ENCODE results near the gene XIRP1.

XIRP1 gene

DNA sequence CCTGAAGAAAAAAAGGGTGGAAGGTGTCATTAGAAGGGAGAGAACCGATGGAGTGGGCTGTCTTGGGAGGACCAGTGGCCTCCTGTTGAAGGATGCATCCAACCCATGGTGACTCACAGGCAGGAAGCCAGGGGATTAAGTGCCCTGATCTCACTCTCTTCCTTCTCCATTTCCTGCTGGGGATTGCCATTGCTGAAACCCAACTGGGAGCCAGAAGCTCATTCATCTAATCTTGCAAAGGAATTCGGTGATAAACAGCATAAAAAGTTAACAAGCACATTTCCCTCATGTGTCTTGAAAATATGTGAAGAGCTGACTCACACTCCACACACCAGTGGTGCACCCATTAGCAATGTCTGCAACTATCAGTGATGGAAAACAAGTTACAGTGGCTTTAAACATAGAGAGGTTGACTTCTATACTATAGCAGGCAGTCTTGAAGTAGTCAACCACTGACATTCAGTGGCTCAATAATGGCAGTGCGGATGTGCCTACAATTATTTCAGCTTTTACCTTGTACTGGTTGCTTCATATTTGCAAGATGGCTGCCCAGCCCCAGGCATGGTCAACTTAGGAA is 26.2 kb downstream of the XIRP1 start:
- DNase-seq = no peak

DNA sequence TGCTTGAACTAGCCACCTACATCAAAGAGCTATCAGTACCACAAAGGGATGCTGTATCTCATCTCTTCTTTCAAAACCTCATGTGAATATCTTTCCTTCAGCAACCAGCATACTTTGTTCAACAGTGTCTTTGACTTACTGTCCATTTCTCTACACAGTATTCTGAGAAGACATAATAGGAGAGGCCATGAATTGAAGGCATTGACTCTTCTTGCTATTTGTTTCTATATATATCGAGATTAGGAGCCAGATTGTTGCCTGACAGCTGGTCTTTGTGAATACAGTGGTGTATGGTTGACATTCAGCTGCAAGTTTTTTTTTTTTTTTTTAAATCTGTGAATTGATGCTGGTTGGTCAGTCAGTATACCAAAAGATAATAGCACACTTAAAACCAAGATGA is 26.9 kb downstream of the XIRP1 start:
- DNase-seq = no peak

DNA sequence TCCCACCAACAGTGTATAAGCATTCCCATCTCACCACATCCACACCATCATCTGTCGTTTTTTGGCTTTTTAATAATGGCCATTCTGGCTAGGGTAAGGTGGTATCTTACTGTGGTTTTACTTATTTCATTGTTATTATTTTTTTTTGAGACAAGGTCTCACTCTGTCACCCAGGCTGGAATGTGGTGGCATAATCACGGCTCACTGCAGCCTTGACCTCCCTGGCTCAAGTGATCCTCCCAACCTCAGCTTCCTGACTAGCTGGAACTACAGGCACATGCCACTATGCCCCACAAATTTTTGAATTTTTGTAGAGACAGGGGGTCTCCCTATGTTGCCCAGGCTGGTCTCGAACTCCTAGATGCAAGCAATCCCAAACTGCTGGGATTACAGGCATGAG is 28.0 kb downstream of the XIRP1 start:
- DNase-seq = no peak

DNA sequence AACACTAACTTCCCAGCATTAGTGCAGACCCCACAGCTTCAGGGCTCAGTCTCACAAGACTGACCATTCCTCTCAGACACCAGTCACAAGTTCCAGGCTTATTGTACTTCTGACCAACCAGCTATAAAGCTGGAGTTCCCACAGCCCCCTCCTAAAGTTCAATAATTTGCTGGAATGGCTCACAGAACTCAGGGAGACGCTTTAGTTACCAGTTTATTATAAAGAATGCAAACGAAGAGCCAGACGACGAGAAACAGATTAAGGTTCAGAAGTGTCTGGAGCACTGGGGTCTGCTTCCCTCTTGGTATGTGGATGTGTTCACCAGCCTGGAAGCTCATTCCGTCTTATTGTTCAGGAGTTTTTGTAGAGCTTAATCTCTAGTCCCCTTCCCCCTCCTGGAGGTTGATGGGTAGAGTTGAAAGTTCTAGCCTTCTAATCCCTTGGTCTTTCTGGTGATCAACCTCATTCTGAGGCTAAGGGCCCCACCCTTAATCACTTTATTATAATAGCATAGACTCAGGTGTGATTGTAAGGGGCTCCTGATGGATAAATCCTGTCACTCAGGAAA is 34.2 kb downstream of the XIRP1 start:
- no peak for DNase-seq

DNA sequence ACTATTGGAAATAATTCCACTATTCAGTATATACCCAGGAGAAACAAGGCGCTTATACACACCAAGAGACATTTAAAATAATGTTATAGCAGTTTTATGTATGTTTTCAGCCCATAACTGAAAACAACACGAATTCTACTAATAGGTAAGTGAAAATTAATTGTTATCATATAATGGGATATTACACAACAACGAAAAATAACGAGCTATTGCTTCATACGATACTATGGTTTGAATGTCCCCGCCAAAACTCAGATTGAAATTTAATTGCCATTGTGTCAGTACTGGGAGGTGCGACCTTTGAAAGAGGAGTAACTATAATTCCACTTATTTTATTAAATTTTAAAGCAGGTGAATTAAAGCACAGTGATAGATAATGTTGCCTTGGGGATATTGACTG is 35.0 kb downstream of the XIRP1 start:
- no peak for DNase-seq

DNA sequence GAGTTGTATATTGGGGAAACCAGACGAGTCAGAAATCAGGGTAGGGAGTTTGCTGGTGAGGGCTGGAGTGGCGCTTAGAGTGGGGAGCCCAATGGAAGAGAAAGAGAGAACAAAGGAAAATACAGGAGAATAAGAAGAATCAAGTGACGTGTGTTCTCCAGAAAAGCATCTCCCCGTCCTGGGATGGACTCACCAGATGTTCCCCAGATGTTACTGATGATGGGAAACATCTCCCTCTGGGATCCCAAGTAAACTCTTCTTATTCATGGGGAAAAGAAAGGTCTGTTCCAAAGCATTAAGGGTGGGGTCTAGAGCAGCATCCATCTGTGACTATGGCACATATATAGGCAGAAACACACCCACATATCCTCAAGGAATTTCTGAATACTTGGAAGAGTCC is 36.0 kb downstream of the XIRP1 start:
- no peak for DNase-seq

DNA sequence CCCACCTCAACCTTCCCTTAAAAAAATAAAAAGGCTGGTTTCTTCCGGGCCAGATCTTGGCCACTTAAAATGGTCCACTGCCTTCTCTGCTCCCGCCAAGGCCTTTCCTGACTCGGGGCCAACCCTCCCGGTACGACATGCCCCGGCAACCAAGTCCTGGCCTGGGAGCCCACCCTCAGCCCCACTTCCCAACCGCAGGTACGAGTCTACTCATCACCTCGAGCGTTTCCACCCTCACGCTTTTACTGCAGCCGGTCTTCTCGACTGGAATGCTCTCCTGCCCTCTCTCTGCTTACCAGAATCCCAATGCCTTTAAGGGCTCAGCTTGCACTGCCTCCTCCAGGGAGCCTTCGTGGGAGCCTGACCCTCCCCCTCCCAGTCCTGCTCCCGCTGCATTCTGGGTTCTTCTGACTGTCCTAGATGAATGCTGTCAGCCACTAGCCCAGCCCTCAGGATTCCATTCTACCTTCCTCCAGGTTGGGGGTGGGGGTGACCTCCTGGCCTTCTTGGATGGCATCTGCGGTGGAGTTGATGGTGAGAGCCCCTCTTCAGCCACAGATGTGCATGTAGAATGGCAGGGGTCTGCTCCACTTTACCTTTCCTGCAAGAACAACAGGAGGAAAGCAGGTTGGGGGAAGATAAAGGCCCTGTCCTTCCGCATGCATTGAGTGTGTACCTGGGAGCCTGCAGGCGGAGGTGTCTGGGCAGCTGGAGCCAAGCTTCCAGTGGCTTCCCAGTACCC is 37.9 kb downstream of the XIRP1 start:
- no peak for DNase-seq

DNA sequence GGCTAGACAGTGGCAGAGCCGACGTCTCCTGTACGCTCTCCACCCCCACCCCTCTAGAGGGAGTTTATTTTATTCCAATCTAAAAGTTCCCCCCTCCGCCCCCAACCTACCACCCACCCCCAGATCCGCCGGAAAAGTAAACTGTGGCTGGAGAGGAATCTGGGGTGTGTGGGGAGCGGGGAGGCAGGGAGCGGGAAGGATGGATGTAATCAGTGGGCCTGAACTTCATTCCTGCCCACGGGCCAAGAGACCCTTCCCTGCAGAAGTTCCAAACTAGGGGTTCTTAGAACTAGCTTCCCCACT is 38.5 kb downstream of the XIRP1 start:
- no peak for DNase-seq

DNA sequence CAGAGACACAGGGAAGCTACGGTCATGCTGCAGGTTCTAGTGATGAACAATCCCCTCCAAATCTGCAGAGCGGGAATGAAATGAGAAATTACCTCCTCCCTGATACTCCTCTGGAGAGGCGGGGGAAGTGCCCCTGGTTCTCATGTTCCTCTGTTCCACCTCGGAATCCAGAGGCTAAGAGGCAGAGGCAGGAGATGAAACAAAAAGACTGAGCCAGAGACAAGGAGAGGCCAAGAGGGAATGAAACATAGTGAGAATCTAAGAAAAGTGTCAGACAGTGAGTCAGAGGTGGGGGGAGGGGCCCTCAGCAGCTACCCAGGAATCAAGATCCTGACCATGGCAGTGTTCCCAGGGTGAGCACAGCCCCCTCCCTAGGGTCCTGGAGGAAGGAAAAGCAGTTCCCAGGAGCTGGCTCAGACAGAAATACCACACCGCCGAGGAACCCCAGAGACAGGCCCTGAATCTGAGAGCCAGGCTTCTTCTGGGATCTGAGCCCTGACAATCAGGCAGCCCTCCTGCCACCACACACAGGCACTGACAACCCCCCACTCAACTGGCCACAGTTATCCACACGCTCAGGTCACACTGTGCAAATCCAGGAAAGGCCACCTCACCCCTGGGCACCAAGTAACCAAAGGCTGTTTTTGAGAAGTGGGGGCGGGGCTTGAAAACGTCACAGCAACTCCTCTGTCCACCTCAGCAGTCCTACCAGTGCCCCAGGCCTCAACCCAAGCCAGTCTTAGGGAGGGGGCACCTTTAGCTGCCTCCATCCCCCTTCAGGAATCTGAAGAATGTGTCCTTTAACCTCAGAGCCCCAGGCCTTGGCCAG is 41.4 kb downstream of the XIRP1 start:
- no peak for DNase-seq

DNA sequence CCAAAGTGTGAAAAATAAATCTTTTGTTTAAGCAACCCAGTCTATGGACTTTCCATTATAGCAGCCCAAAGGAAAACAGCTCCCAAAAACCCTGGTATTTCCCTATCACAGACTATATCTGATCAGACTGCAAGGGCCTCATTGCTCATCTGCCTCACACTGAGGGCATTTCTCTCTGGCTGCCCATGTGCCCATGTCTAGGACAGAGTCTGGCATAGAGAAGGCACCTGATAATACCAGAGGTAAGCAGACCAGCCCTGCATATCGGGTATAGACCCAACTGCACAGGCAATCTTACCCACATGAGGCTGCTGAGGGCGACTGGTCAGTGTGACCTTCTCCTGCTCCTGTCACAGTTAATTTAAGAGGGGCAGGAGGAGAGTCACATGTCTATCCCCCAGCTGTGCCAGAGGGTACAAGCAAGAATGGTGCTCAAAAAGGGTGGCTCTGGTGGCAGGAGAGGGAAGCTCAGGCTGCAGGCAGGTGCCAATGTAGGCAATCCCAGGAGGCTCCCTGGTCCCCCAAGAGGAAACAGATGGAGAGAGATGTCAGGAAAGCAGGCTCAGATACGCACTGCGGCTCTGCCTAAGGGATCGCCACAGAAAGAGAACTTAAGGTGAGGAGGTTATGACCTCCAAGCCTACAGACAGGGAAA is 42.1 kb downstream of the XIRP1 start:
- DNase-seq = no peak

DNA sequence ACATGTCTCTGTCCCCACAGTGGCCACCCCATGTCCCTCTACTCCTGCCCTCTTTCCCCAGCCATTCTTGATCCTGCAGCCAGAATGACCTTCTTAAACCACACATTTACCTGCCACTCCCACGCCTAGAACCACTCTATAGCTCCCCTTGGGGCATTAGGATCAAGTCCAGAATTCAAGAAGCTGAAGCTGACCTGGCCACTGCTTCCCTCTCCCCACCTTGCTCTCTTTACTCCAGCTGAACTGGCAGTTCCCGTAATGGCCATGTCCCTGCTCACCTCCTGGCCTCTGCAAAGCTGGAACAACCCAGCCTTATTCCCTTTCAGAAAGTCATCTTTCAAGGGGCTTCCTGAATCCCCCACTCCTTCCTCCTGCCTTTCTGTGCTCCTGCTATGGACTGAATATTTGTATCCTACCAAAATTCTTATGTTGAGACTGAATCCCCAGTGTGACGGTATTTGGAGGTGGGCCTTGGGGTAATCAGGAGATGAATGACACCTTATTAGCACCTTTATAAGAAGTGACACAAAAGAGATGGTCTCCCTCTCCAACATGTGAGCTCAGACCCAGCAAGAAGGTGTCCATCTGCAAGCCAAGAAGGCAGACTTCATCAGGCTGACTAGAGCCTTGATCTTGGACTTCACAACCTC is 42.8 kb downstream of the XIRP1 start:
- DNase-seq = no peak

DNA sequence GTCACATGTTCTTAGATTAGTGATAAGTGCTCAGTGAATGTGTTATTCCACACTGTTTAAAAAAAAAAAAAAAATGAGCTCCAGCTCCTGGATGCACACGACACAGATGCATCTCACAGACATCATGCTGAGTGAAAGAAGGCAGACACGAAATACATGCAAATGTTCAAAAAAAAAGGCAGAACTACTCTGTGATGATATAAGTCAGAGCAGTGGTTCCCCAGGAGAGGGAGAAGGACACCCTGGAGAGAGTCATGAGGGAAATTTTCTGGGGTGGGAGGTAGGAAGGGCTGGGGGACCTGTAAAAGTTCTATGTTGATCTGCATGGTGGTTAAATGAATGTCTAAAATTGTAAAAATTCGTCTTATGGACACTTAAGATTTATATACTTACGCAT is 43.3 kb downstream of the XIRP1 start:
- DNase-seq = no peak

DNA sequence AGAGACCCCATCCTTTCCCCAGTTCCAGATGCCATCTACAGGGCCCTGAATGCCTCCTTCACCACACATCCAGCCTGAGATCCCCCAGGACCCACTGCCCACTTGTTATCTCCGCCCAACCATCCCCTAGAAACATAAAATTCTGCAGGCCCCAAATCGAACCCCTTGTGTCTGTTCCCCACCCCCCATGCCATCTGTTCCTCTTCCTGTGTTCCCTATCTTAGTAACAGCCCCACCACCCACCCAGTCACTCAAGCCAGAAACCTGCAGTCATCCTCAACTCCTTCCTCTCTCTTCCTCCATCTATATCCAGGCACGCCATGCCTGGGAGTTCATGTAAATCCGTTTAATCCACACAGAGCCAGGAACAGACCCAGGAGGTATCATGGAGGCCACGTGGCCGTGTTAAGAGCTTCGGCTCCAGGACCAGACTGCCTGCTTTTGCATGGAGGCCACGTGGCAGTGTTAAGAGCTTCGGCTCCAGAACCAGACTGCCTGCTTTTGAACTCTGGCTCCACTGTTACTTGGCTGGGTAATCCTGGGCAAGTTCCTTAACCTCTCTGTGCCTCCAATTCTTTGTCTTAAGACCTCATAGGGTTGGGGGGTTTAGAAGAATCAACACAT is 43.8 kb downstream of the XIRP1 start:
- peak; percentile 60 for DNase-seq

DNA sequence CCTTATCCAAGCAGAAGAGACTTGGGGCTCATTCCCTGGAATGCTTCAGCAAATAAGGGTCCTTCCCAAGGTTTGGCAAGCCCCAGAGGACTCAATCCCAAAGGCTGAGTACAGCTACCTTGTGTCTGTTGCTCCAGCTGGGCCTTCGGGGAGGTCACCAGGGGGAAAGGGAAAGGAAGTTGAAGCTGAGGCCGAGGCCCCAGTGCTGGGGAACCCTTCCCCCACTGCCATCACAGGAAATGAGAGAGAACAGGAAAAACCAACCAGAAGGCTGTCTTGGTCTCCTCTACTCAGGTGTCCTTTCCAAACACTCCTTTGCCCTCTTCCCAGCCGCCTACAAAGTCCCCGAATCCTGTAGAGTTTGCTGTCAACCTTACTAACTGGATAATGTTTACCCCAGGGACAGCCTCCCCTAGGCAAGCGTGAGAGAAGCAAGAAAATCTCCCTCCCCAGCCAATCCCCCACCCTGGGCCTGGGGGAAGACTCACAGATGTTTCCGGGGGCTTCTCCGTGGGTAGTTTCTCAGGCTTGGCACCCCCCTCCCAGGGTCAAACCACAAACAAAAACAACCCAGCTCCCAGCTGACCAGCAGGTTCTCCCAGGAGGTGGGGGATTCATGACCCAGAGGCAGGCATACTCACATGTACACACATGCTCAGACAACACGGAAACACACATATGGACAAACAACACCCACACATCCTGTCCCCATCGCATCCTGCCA is 44.5 kb downstream of the XIRP1 start:
- peak; percentile 70 for DNase-seq

DNA sequence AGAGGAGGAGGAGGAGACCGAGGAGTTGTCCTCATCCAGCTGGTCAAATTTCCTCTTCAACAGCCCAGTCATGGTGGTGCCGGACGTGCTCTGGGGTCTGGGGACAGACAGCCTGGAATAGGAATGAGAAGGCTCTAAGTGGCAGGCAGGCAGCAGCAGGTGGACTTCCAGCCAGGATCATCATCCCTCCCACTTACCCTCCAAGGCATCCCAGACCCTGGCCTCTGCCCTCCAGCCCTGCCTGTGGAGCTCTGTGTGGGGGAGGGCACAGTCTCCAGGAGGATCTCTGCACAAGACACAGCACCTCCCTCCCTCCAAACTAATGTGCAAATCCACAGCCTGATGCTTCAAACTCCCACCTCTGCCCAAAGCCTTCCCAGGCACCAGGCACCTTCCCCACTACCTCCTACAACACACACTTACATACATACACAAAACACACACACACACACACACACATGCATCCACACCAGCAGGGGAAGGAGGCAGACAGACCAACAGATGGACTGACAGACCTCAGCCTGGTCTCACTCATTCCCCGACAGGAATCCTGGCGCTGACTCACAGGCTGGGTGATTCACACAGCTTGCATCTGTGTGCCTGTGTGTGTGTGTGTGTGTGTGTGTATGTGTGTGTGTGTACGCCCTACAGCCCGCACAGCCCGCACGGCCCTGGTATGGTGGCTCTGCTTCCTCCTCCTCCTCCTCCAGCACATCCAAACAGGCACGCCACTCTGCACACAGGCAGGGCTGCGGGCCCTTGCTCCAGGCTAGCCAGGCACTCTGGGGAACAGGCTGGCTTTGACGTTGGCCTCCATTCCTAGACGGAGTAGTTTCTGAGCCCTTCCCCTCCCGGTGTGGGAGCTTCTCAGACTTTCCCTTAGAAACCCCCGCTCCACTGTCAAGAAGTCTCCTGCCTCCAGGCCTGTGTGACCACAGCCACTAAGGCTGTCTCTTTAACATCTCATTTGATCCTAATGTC is 45.5 kb downstream of the XIRP1 start:
- DNase-seq = peak; percentile 90

DNA sequence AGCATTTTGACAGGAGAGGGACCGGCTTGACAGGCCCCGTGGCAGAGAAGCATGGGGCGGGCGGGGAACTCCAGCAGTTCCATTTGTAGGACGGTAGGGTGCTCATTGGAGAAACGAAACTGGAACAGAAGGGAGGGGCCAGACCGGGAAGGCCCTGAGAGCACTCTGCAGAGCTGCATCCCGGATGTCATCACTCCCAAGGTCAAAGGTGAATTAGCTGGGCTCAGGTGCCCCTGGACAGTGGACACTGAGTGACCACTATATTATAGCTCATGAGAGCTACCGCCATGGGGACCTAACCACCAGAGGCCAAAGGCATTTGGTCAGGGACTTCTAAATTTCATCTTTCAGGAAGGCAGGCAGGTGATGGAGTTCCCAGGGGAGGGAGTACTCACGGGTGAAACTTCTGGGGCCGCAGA is 46.3 kb downstream of the XIRP1 start:
- no peak for DNase-seq

DNA sequence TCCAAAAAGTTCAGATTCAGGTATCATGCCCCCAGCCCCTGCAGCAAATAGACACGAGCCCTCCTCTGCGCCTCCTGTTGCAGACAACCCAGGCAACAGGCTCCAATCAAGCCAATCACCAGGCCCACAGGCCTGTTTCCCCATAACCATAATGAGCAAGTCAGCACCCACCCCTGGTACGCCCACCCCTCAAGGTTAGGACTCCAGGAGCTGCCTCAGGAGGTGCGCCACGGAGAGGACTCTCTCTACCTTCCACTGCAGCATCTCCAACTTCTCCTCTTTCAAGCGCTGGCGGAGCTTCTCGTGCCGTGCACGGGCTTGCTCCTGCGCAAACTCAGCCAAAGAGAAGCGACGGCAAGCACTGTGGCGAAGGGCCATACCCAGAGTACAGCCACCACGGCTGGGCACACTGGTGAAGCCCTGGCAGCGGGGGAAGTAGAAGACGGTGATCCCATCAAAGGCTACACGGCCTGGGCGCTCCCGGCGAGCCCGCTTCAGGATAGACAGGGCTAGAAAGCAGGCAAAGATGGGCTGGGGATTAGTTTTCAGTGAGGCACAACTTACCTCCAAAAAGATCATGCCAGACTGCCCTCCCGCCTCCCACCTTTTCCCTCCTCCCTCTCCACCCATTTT is 47.5 kb downstream of the XIRP1 start:
- no peak for DNase-seq

DNA sequence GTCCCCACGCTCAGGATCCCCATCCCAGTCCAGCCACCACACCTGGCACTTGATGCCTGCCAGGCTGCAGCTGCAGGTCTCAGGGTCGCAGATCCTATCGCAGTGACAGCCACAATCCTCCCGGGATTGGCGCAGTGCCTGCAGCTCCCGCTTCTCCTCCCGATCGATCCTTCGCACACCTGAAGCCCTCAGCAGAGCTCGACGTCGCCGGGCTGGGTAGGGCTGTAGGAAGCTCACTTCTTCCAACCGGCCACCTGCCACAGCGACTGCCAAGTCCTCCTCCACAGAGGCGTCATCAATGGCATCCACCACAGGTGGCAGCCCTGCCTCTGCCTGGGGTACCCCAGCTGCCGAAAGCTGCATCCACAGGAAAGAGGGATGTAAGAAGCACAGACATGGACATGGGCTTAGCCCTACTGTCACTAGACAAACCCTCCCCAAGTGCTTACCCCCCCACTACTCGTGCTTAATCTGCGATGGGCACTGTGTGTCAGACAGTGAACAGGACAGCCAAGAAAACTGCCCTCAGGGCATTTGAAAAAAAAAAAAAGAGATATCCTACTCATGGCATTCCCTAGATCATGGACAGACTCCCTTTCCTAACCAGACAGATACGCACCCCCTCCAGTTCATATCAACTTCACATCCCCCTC is 48.2 kb downstream of the XIRP1 start:
- DNase-seq = no peak
